K562 (cell line): ENCODE measurements around the gene MYH7. TPM values are rescaled to one million over a fixed set of nuclear protein-coding genes. Genes with fewer than 3 reads are reported as not detected.

Experiments used
- ATAC-seq: fragments of 200-7000 bp; cut with Tn5 transposase; 3 replicates; pipeline ENCODE4 v1.9.1; 2020; ENCODE audit warnings: moderate library complexity
- BruUV-seq: library from RNA; stranded (reverse); fragments of 400-500 nt; replicated peaks from 2 replicates; lab custom pipeline; 2021; lab: Mats Ljungman, UMichigan
- CTCF ChIA-PET: fragments of 300-600 bp; formaldehyde crosslinking; extraction: SDS; loops from one replicate; lab custom pipeline; 2021; ENCODE audit warnings: low intra/inter-chr PET ratio; lab: Yijun Ruan, JAX
- POLR2A ChIA-PET: fragments of 300-600, 350-650 bp; sonication (Branson Sonifier 250); formaldehyde crosslinking; extraction: SDS; loops from one replicate; lab custom pipeline; 2021; ENCODE audit warnings: antibody characterized with exemption, inconsistent platforms; lab: Yijun Ruan, JAX
- DNase-seq, 4 experiments: peaks; one replicate each; pipeline versions ENCODE4 v3.0.0 to v3.0.0-alpha.2; 2011 to 2018; ENCODE audit warnings: low spot score in 3 of 4, mixed read lengths in 3 of 4; ENCODE audit errors: extremely low read depth in 1 of 4
- FAIRE-seq: peaks from 2 replicates; lab custom pipeline; 2011; peaks lifted over from hg19 to GRCh38; lab: Jason Lieb, UNC
- H2AFZ ChIP-seq: 2 replicates; pipeline ENCODE4 v1.6.0; 2011; ENCODE audit warnings: low read depth, low read length, control low read depth, inconsistent platforms
- H3K27ac ChIP-seq: fragments of 200-600 bp; 3 replicates; pipeline ENCODE4 v1.8.0; 2011; ENCODE audit warnings: low read depth, mild to moderate bottlenecking, control low read depth, inconsistent platforms, low read length, moderate library complexity, mixed read lengths; ENCODE audit errors: extremely low read depth
- H3K27me3 ChIP-seq, 2 experiments: fragments of 300-600 bp in 1 of 2; 2 replicates in 1 of 2; 3 replicates in 1 of 2; pipeline versions ENCODE4 v1.6.0 to v1.8.0; 2011; ENCODE audit warnings: inconsistent platforms in 2 of 2, low read length in 2 of 2, mild to moderate bottlenecking in 1 of 2, mixed read lengths in 1 of 2, moderate library complexity in 1 of 2; ENCODE audit not compliant: control insufficient read depth in 2 of 2, insufficient read depth in 2 of 2
- H3K36me3 ChIP-seq: fragments of 300-600 bp; 3 replicates; pipeline ENCODE4 v1.8.0; 2011; ENCODE audit warnings: mild to moderate bottlenecking, low read length, inconsistent platforms; ENCODE audit not compliant: control insufficient read depth, insufficient read depth
- H3K4me1 ChIP-seq, 2 experiments: fragments of 200-600 bp in 1 of 2; replicated peaks in 1 of 2; 2 replicates in 1 of 2; 3 replicates in 1 of 2; pipeline versions ENCODE4 v1.5.1 to v1.8.0; 2011; ENCODE audit warnings: inconsistent platforms in 2 of 2, low read length in 2 of 2, mild to moderate bottlenecking in 1 of 2, mixed read lengths in 1 of 2, moderate library complexity in 1 of 2; ENCODE audit not compliant: control insufficient read depth in 2 of 2, insufficient read depth in 2 of 2
- H3K4me2 ChIP-seq: 2 replicates; pipeline ENCODE4 v1.6.1; 2011; ENCODE audit warnings: low read length, control low read depth, inconsistent platforms, mixed read lengths; ENCODE audit not compliant: insufficient read depth
- H3K4me3 ChIP-seq: fragments of 200-600 bp; sonication (generic), shearing (Covaris generic); 2 replicates; pipeline ENCODE4 v1.5.1; 2016; ENCODE audit warnings: control low read depth, inconsistent platforms
- H3K79me2 ChIP-seq: fragments of 200-600 bp; 3 replicates; pipeline ENCODE4 v1.8.0; 2011; ENCODE audit warnings: low read length, inconsistent platforms; ENCODE audit not compliant: control insufficient read depth, insufficient read depth
- H3K9ac ChIP-seq, 2 experiments: 2 replicates each; pipeline versions ENCODE4 v1.6.0 to v1.6.1; 2011; ENCODE audit warnings: low read depth in 2 of 2, low read length in 2 of 2, control low read depth in 1 of 2, inconsistent platforms in 1 of 2, mild to moderate bottlenecking in 1 of 2, mixed read lengths in 1 of 2; ENCODE audit not compliant: insufficient read depth in 1 of 2
- H3K9me1 ChIP-seq: one replicate; pipeline ENCODE4 v1.6.0; 2011; ENCODE audit warnings: inconsistent platforms, mild to moderate bottlenecking, low read length, moderate library complexity; ENCODE audit not compliant: control insufficient read depth, insufficient read depth
- H3K9me3 ChIP-seq: replicated peaks from 2 replicates; pipeline ENCODE4 v1.5.1; 2011; ENCODE audit warnings: low read depth, low read length, inconsistent platforms; ENCODE audit not compliant: control insufficient read depth, insufficient read depth
- H4K20me1 ChIP-seq: replicated peaks from 2 replicates; pipeline ENCODE4 v1.6.1; 2011; ENCODE audit warnings: low read length, inconsistent platforms, mixed read lengths; ENCODE audit not compliant: control insufficient read depth, insufficient read depth
- CEBPZ ChIP-seq: fragments of 150-350 bp; IDR thresholded peaks from 2 replicates; pipeline ENCODE4 v1.6.1; 2014; ENCODE audit warnings: low read depth, mild to moderate bottlenecking, low read length, borderline replicate concordance
- CTCFL ChIP-seq: IDR thresholded peaks from 2 replicates; pipeline ENCODE4 v1.6.1; 2011; ENCODE audit warnings: borderline replicate concordance, low read depth, mild to moderate bottlenecking, moderate library complexity, low read length; ENCODE audit not compliant: insufficient read depth, poor library complexity, severe bottlenecking
- MAFK ChIP-seq: IDR thresholded peaks from 2 replicates; pipeline ENCODE4 v1.6.1; 2011; ENCODE audit warnings: low read length, improper control_type of control experiment
- ZNF780A ChIP-seq: fragments of 250-450 bp; sonication (Bioruptor Pico); IDR thresholded peaks from 2 replicates; pipeline ENCODE4 v1.5.0; 2021; ENCODE audit warnings: mild to moderate bottlenecking
- WGBS: fragments of 100-300 bp; shearing (Covaris generic); methylation state at CpG from one replicate; pipeline ENCODE4 v1.1.6; 2016; ENCODE audit warnings: low coverage, mixed read lengths; ENCODE audit not compliant: insufficient coverage; ENCODE audit errors: missing lambda C conversion rate; 5-methylcytosine and 5-hydroxymethylcytosine counted together
- in situ Hi-C: fragments of 300-500 bp; cut with MboI; formaldehyde crosslinking; loops from 4 replicates; pipeline ENCODE4 v1.15.0; 2018; ENCODE audit warnings: inconsistent platforms, mixed read lengths
- intact Hi-C: fragments of 100-400 bp; cut with micrococcal nuclease; formaldehyde crosslinking; loops from 2 replicates; pipeline ENCODE4 v1.14.2; 2022
- polyA plus RNA-seq, 8 experiments: library from polyadenylated mRNA; depleted of rRNA in 4 of 8; stranded (reverse) in 5 of 8; unstranded in 3 of 8; fragments of >200 nt; fragmentation: Nextera tagmentation in 2 of 8; fragmentation: Illumina TruSeq in 1 of 8; extraction: Ambion mirVana in 2 of 8; extraction: Trizol in 1 of 8; gene quantifications; 2 replicates each; pipeline versions ENCODE4 v1.2.1 to v1.2.3, GENCODE V29; 2011 to 2014; ENCODE audit warnings: inconsistent platforms in 1 of 8, missing spikeins in 1 of 8
- total RNA-seq, 7 experiments: library from RNA; depleted of rRNA in 6 of 7; stranded (reverse); fragments of >200 nt in 6 of 7; fragmentation: Illumina TruSeq in 2 of 7; extraction: Trizol in 2 of 7; gene quantifications; 2 replicates each; pipeline versions ENCODE4 v1.2.1 to v1.2.3, GENCODE V29; 2011 to 2021; ENCODE audit warnings: low replicate concordance in 1 of 7

MYH7 gene
- total and polyA plus RNA-seq, 9 of the 15 experiments (the other 6 are each of a cell fraction or from before 2014, with no cell fraction given): not detected

- no peak for TF ChIP-seq CEBPZ
These were observed 805 bp downstream of the MYH7 start (continued) for GRCh38 chr14:23434488-23435222.

- peaks cover 0 to 29% of the 10 kb centered on the region in 2 experiments; a peak in 3 of 5 replicates for H3K27me3 ChIP-seq
- no TSS peak for BruUV-seq
- peak in 2 of 4 experiments; percentile 25 to 28 for DNase-seq
- no peak for TF ChIP-seq MAFK
- peak; percentile 15 for TF ChIP-seq CTCFL
- no peak for TF ChIP-seq ZNF780A
These were observed 2.0 kb downstream of the MYH7 start for GRCh38 chr14:23433457-23433856.

More at GRCh38 chr14:23433457-23433856, 2.0 kb downstream of the MYH7 start:
- H4K20me1 ChIP-seq: no peaks in the 10 kb centered on the region; the same call in 1 of the 2 replicates
- peak; percentile 11 for FAIRE-seq
- no peak overlapping the region for H3K4me3 ChIP-seq
- no peak overlapping the region for H2AFZ ChIP-seq
- no peak overlapping the region for H3K27ac ChIP-seq
- WGBS: 11% methylated on average over 7 of the region's 10 CpGs
- peak; percentile 64 for ATAC-seq
- H3K4me1 ChIP-seq: peaks cover 20% of the 10 kb centered on the region in 2 experiments; a peak in 4 of 5 replicates
- H3K9ac ChIP-seq: no peak overlapping the region
- POLR2A ChIA-PET: no interaction called here
- H3K36me3 ChIP-seq: no peaks in the 10 kb centered on the region
- H3K79me2 ChIP-seq: no peaks in the 10 kb centered on the region
- H3K9me1 ChIP-seq: no peaks in the 10 kb centered on the region
- CTCF ChIA-PET: no interaction called here
- in situ Hi-C loops: no loop called here
- H3K4me2 ChIP-seq: no peak overlapping the region
- H3K9me3 ChIP-seq: no peaks in the 10 kb centered on the region
- intact Hi-C loops: loop anchor here (5.0 kb wide), 1 partner anchor 49 kb away; no protein-coding TSS in a partner anchor
